HCT116 (cell line): Measurements from ENCODE around the gene ARHGAP8. TPM values are rescaled to one million over a fixed set of nuclear protein-coding genes. Genes with fewer than 3 reads are reported as not detected.

Experiments
- ATAC-seq: fragments of 200-7000 bp; cut with Tn5 transposase; 2 replicates; pipeline ENCODE4 v1.9.1; 2020; ENCODE audit warnings: mild to moderate bottlenecking, moderate library complexity
- BruUV-seq: library from RNA; stranded (reverse); fragments of 400-500 nt; replicated peaks from 2 replicates; lab custom pipeline; 2021; lab: Mats Ljungman, UMichigan
- CTCF ChIA-PET: fragments of 300-600 bp; sonication (Branson Sonifier 250); formaldehyde crosslinking; loops from one replicate; lab custom pipeline; 2021; ENCODE audit warnings: antibody characterized with exemption; lab: Charles Lee
- POLR2A ChIA-PET: fragments of 300-600, 350-600 bp; sonication (Branson Sonifier 250); formaldehyde crosslinking; loops from one replicate; lab custom pipeline; 2021; ENCODE audit warnings: antibody characterized with exemption; lab: Charles Lee
- RAD21 ChIA-PET, 2 experiments: fragments of 300-600 bp; sonication (Branson Sonifier 250); formaldehyde crosslinking; loops; one replicate each; lab custom pipeline; 2023; ENCODE audit warnings: low total read pairs in 2 of 2; ENCODE audit not compliant: uncharacterized antibody in 2 of 2, unreplicated experiment in 2 of 2, low non-redundant PET in 1 of 2; lab: Charles Lee
- DNase-seq: peaks from one replicate; pipeline ENCODE4 v3.0.0-alpha.2; 2010; ENCODE audit warnings: low read depth, low spot score
- H2AFZ ChIP-seq: fragments of 200-600 bp; shearing (Covaris generic), sonication (generic); 2 replicates; pipeline ENCODE4 v1.6.1; 2017; ENCODE audit warnings: low read depth, mixed run types, mixed read lengths, antibody characterized with exemption, low read length; ENCODE audit not compliant: poor library complexity, severe bottlenecking
- H3K27ac ChIP-seq: 2 replicates; pipeline ENCODE4 v1.5.1; 2012; ENCODE audit warnings: low read depth, low read length
- H3K27me3 ChIP-seq: fragments of 200-600 bp; sonication (generic); 2 replicates; pipeline ENCODE4 v1.6.1; 2016; ENCODE audit warnings: mixed run types, low read length, mixed read lengths; ENCODE audit not compliant: insufficient read depth
- H3K36me3 ChIP-seq, 2 experiments: fragments of 200-500 bp in 1 of 2; fragments of 200-600 bp in 1 of 2; sonication (Bioruptor generic) in 1 of 2; sonication (generic) in 1 of 2; 2 replicates each; pipeline versions ENCODE4 v1.5.1 to v1.6.1; 2014 to 2016; ENCODE audit warnings: low read length in 2 of 2, inconsistent platforms in 1 of 2, mixed read lengths in 1 of 2, mixed run types in 1 of 2; ENCODE audit not compliant: insufficient read depth in 2 of 2, control insufficient read depth in 1 of 2
- H3K4me1 ChIP-seq, 2 experiments: fragments of 200-600 bp in 1 of 2; sonication (generic) in 1 of 2; 2 replicates each; pipeline versions ENCODE4 v1.5.1 to v1.6.1; 2012 to 2017; ENCODE audit warnings: low read length in 2 of 2, inconsistent platforms in 1 of 2, mild to moderate bottlenecking in 1 of 2, mixed read lengths in 1 of 2, mixed run types in 1 of 2, moderate library complexity in 1 of 2; ENCODE audit not compliant: insufficient read depth in 2 of 2, control insufficient read depth in 1 of 2
- H3K4me2 ChIP-seq: fragments of 200-600 bp; sonication (generic); 2 replicates; pipeline ENCODE4 v1.6.1; 2017; ENCODE audit warnings: mixed run types, low read length, mixed read lengths
- H3K4me3 ChIP-seq, 2 experiments: fragments of 200-600 bp in 1 of 2; sonication (generic) in 1 of 2; replicated peaks in 1 of 2; 2 replicates each; pipeline ENCODE4 v1.5.1; 2011 to 2016; ENCODE audit warnings: low read length in 2 of 2, control low read depth in 1 of 2, low read depth in 1 of 2, mild to moderate bottlenecking in 1 of 2, mixed read lengths in 1 of 2, mixed run types in 1 of 2
- H3K79me2 ChIP-seq: fragments of 200-600 bp; sonication (generic); 2 replicates; pipeline ENCODE4 v1.6.1; 2017; ENCODE audit warnings: mild to moderate bottlenecking, mixed run types, low read length, moderate library complexity, mixed read lengths; ENCODE audit not compliant: insufficient read depth
- H3K9ac ChIP-seq: fragments of 200-600 bp; sonication (generic); 2 replicates; pipeline ENCODE4 v1.6.1; 2016; ENCODE audit warnings: low read length, mixed read lengths
- H3K9me2 ChIP-seq: fragments of 200-600 bp; sonication (generic), shearing (Covaris generic); 2 replicates; pipeline ENCODE4 v1.6.1; 2017; ENCODE audit warnings: mixed run types, mild to moderate bottlenecking, moderate library complexity; ENCODE audit not compliant: insufficient read depth
- H3K9me3 ChIP-seq, 2 experiments: fragments of 200-500 bp in 1 of 2; fragments of 200-600 bp in 1 of 2; sonication (Bioruptor generic) in 1 of 2; sonication (generic) in 1 of 2; 2 replicates each; pipeline ENCODE4 v1.6.1; 2014 to 2017; ENCODE audit warnings: low read length in 2 of 2, mixed read lengths in 2 of 2, inconsistent platforms in 1 of 2, low read depth in 1 of 2, mild to moderate bottlenecking in 1 of 2, mixed run types in 1 of 2, moderate library complexity in 1 of 2; ENCODE audit not compliant: control insufficient read depth in 1 of 2, insufficient read depth in 1 of 2
- H4K20me1 ChIP-seq: fragments of 200-600 bp; sonication (generic), shearing (Covaris generic); 2 replicates; pipeline ENCODE4 v1.6.1; 2017; ENCODE audit warnings: mixed run types, mild to moderate bottlenecking, moderate library complexity; ENCODE audit not compliant: insufficient read depth
- CTCF ChIP-seq, 3 experiments: fragments of 200-600 bp in 1 of 3; sonication (generic) in 1 of 3; IDR thresholded peaks in 2 of 3; conservative IDR thresholded peaks in 1 of 3; 2 replicates each; pipeline ENCODE4 v1.5.1; 2012 to 2017; ENCODE audit warnings: low read depth in 2 of 3, low read length in 2 of 3, antibody characterized with exemption in 1 of 3, borderline replicate concordance in 1 of 3, control low read depth in 1 of 3, mild to moderate bottlenecking in 1 of 3, mixed read lengths in 1 of 3, mixed run types in 1 of 3, moderate library complexity in 1 of 3; ENCODE audit not compliant: insufficient read depth in 1 of 3
- EGR1 ChIP-seq: IDR thresholded peaks from 2 replicates; pipeline ENCODE4 v1.6.1; 2012; ENCODE audit warnings: low read depth
- EZH2phosphoT487 ChIP-seq: fragments of 200-600 bp; IDR thresholded peaks from 2 replicates; pipeline ENCODE4 v1.6.1; 2018; ENCODE audit warnings: antibody characterized with exemption, borderline replicate concordance
- POLR2A ChIP-seq: IDR thresholded peaks from 2 replicates; pipeline ENCODE4 v1.7.0; 2011; ENCODE audit warnings: borderline replicate concordance; ENCODE audit not compliant: insufficient read depth, insufficient read length; ENCODE audit errors: extremely low read depth
- POLR2AphosphoS5 ChIP-seq: IDR thresholded peaks from 2 replicates; pipeline ENCODE4 v1.6.1; 2011; ENCODE audit warnings: mild to moderate bottlenecking, low read depth, low read length, moderate library complexity
- RAD21 ChIP-seq: IDR thresholded peaks from 2 replicates; pipeline ENCODE4 v1.6.1; 2012; ENCODE audit warnings: low read depth, mild to moderate bottlenecking
- YY1 ChIP-seq: IDR thresholded peaks from 2 replicates; pipeline ENCODE4 v1.6.1; 2011; ENCODE audit warnings: low read length, low read depth, moderate library complexity, mild to moderate bottlenecking; ENCODE audit not compliant: insufficient replicate concordance; ENCODE audit errors: extremely low read depth
- ZFX ChIP-seq: fragments of 450-650 bp; IDR thresholded peaks from 2 replicates; pipeline ENCODE4 v1.6.1; 2017
- intact Hi-C: fragments of 100-400 bp; cut with micrococcal nuclease; formaldehyde crosslinking; loops from 2 replicates; pipeline ENCODE4 v1.10.0; 2022
- total RNA-seq: library from RNA; stranded (reverse); gene quantifications from one replicate; pipeline ENCODE4 v1.2.1, GENCODE V29; 2021; ENCODE audit not compliant: unreplicated experiment
- TF ChIP-seq, protein P1 (sequence below): IDR thresholded peaks from 2 replicates; pipeline ENCODE4 v1.6.1; 2012
- TF ChIP-seq, protein P2 (sequence below): IDR thresholded peaks from 2 replicates; pipeline ENCODE4 v1.6.1; 2012; ENCODE audit warnings: low read depth
- TF ChIP-seq, protein P3 (sequence below): IDR thresholded peaks from 2 replicates; pipeline ENCODE4 v1.6.1; 2011; ENCODE audit warnings: mild to moderate bottlenecking, low read length, moderate library complexity; ENCODE audit not compliant: insufficient replicate concordance; ENCODE audit errors: extremely low read depth

Gene ARHGAP8
- total RNA-seq, 1 experiment from 2014 or later: 67.5 TPM

DNA sequence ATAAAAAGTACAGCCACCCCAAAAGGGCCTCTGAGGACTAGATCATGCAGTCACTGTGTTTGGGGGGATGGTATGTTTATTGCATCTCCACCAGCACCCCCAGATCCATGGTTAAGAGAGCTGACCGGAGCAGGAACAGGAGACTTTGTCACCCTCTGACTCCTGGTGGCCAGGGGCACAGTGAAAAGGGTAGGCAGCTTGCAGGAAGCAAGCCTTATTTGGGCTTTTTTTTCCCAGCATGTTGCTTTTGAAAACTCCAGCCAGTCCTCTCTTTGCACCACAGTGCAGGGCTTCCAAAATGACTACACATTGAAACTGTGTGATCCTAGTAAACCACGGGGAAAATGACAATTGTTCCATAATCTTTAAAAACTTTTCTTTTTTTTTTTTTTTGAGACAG is 29.8 kb upstream of the ARHGAP8 start:
- Histone ChIP-seq H2AFZ (no peak overlapping the region), H3K36me3 (no peaks in the 10 kb centered on the region; a peak in 2 of 4 replicates), H3K4me2 (no peak overlapping the region), H3K9ac (no peak overlapping the region), H3K79me2 (0 out of 2 replicates have a peak, but pooled peaks cover 3% of the 10 kb centered on the region), H3K27me3 (no peaks in the 10 kb centered on the region)
- no TSS peak for BruUV-seq
- CTCF ChIA-PET: no interaction called here
- ATAC-seq: no peak
- no peak for TF ChIP-seq EZH2phosphoT487
- TF ChIP-seq, protein P1, sequence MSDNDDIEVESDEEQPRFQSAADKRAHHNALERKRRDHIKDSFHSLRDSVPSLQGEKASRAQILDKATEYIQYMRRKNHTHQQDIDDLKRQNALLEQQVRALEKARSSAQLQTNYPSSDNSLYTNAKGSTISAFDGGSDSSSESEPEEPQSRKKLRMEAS: no peak
- no peak for TF ChIP-seq ZFX
- TF ChIP-seq POLR2AphosphoS5: no peak
- no peak for TF ChIP-seq POLR2A
- TF ChIP-seq YY1: no peak
- TF ChIP-seq, protein P2, sequence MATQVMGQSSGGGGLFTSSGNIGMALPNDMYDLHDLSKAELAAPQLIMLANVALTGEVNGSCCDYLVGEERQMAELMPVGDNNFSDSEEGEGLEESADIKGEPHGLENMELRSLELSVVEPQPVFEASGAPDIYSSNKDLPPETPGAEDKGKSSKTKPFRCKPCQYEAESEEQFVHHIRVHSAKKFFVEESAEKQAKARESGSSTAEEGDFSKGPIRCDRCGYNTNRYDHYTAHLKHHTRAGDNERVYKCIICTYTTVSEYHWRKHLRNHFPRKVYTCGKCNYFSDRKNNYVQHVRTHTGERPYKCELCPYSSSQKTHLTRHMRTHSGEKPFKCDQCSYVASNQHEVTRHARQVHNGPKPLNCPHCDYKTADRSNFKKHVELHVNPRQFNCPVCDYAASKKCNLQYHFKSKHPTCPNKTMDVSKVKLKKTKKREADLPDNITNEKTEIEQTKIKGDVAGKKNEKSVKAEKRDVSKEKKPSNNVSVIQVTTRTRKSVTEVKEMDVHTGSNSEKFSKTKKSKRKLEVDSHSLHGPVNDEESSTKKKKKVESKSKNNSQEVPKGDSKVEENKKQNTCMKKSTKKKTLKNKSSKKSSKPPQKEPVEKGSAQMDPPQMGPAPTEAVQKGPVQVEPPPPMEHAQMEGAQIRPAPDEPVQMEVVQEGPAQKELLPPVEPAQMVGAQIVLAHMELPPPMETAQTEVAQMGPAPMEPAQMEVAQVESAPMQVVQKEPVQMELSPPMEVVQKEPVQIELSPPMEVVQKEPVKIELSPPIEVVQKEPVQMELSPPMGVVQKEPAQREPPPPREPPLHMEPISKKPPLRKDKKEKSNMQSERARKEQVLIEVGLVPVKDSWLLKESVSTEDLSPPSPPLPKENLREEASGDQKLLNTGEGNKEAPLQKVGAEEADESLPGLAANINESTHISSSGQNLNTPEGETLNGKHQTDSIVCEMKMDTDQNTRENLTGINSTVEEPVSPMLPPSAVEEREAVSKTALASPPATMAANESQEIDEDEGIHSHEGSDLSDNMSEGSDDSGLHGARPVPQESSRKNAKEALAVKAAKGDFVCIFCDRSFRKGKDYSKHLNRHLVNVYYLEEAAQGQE: no peak
- TF ChIP-seq, protein P3, sequence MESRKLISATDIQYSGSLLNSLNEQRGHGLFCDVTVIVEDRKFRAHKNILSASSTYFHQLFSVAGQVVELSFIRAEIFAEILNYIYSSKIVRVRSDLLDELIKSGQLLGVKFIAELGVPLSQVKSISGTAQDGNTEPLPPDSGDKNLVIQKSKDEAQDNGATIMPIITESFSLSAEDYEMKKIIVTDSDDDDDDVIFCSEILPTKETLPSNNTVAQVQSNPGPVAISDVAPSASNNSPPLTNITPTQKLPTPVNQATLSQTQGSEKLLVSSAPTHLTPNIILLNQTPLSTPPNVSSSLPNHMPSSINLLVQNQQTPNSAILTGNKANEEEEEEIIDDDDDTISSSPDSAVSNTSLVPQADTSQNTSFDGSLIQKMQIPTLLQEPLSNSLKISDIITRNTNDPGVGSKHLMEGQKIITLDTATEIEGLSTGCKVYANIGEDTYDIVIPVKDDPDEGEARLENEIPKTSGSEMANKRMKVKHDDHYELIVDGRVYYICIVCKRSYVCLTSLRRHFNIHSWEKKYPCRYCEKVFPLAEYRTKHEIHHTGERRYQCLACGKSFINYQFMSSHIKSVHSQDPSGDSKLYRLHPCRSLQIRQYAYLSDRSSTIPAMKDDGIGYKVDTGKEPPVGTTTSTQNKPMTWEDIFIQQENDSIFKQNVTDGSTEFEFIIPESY: no peak
- no peak for TF ChIP-seq RAD21
- TF ChIP-seq CTCF (IDR thresholded peaks at IDR 0.05 in 2 of 3, conservative IDR thresholded peaks at IDR 0.05 in 1 of 3; ENCODE audit: borderline replicate concordance in 1 of 3, insufficient read depth in 1 of 3, low read depth in 2 of 3, low read length in 2 of 3): no peak
- no peak for TF ChIP-seq EGR1
- TF ChIP-seq, all 23 proteins: peak for 0
- RAD21 ChIA-PET: no interaction called here
- intact Hi-C loops: no loop called here
- Histone ChIP-seq H4K20me1 (no peaks in the 10 kb centered on the region), H3K4me3 (no peak overlapping the region), H3K9me2 (no peaks in the 10 kb centered on the region), H3K9me3 (no peaks in the 10 kb centered on the region), H3K27ac (no peak overlapping the region), H3K4me1 (no peaks in the 10 kb centered on the region; a peak in 1 of 4 replicates)
- POLR2A ChIA-PET: no interaction called here
- DNase-seq: no peak
